ENCODE measurements around the gene ICAM4.
A peak's percentile ranks its signal among the peaks of the same experiment; 100 is the strongest.

The ICAM4 gene

GRCh38 chr19:10256970-10257615 lies 29.7 kb upstream of the ICAM4 start:
- in situ Hi-C loops (cut with HindIII; ENCODE audit: low sequenced_read_pairs) = no loop called here
- TF ChIP-seq CTCF (IDR thresholded peaks at IDR 0.05; ENCODE audit: low read depth, low read length, missing control alignments) = no peak
- DNase-seq (ENCODE audit: low read depth) = no peak
- H3K4me3 ChIP-seq (ENCODE audit: low read depth, low read length) = no peak overlapping the region

- no peak overlapping the region for H3K4me3 ChIP-seq (ENCODE audit: low read depth, low read length)
- in situ Hi-C loops (cut with HindIII; ENCODE audit: low sequenced_read_pairs) = no loop called here
- DNase-seq (ENCODE audit: low read depth) = no peak
- no peak for TF ChIP-seq CTCF (IDR thresholded peaks at IDR 0.05; ENCODE audit: low read depth, low read length, missing control alignments)
Observed at GRCh38 chr19:10258080-10258710, 28.6 kb upstream of the ICAM4 start.

GRCh38 chr19:10259162-10259905 lies 27.4 kb upstream of the ICAM4 start:
- peak; percentile 77 for TF ChIP-seq CTCF (IDR thresholded peaks at IDR 0.05; ENCODE audit: low read depth, low read length, missing control alignments)

GRCh38 chr19:10260141-10260584 lies 26.6 kb upstream of the ICAM4 start:
- in situ Hi-C loops (cut with HindIII; ENCODE audit: low sequenced_read_pairs) = no loop called here
- H3K4me3 ChIP-seq (ENCODE audit: low read depth, low read length) = no peak overlapping the region
- TF ChIP-seq CTCF (IDR thresholded peaks at IDR 0.05; ENCODE audit: low read depth, low read length, missing control alignments) = no peak
- DNase-seq (ENCODE audit: low read depth) = no peak

More at GRCh38 chr19:10259162-10259905, 27.4 kb upstream of the ICAM4 start:
- in situ Hi-C loops (cut with HindIII; ENCODE audit: low sequenced_read_pairs) = no loop called here
- no peak overlapping the region for H3K4me3 ChIP-seq (ENCODE audit: low read depth, low read length)
- peak; percentile 71 for DNase-seq (ENCODE audit: low read depth)

GRCh38 chr19:10262771-10263170 lies 24.0 kb upstream of the ICAM4 start:
- in situ Hi-C loops (cut with HindIII; ENCODE audit: low sequenced_read_pairs) = no loop called here
- no peak for DNase-seq (ENCODE audit: low read depth)
- no peak overlapping the region for H3K4me3 ChIP-seq (ENCODE audit: low read depth, low read length)
- no peak for TF ChIP-seq CTCF (IDR thresholded peaks at IDR 0.05; ENCODE audit: low read depth, low read length, missing control alignments)

GRCh38 chr19:10266706-10267105 lies 20.0 kb upstream of the ICAM4 start:
- DNase-seq (ENCODE audit: low read depth) = no peak
- TF ChIP-seq CTCF (IDR thresholded peaks at IDR 0.05; ENCODE audit: low read depth, low read length, missing control alignments) = no peak
- H3K4me3 ChIP-seq (ENCODE audit: low read depth, low read length) = no peak overlapping the region
- in situ Hi-C loops (cut with HindIII; ENCODE audit: low sequenced_read_pairs) = no loop called here

All from astrocyte of the cerebellum (primary cell).